ENCODE measurements around the gene PRKCB. TPM values are rescaled to one million over a fixed set of nuclear protein-coding genes. Genes with fewer than 3 reads are reported as not detected.

The PRKCB gene
- total and polyA plus RNA-seq, 2 experiments from 2014 or later: 0.70 to 0.92 TPM

- H3K4me1 ChIP-seq (ENCODE audit: insufficient read depth): no peaks in the 10 kb centered on the region
- no peak for DNase-seq (ENCODE audit: low spot score)
- TF ChIP-seq CTCF (IDR thresholded peaks at IDR 0.05; ENCODE audit: poor library complexity) (no peak), EZH2 (IDR thresholded peaks at IDR 0.05; ENCODE audit: borderline replicate concordance) (no peak), EZH2phosphoT487 (IDR thresholded peaks at IDR 0.05; ENCODE audit: low read depth, severe bottlenecking, unreplicated experiment) (no peak)
- H3K27me3 ChIP-seq: peaks cover 3% of the 10 kb centered on the region
- H3K9me3 ChIP-seq (ENCODE audit: low read depth): no peaks in the 10 kb centered on the region
- H3K27ac ChIP-seq: no peak overlapping the region
- no peaks in the 10 kb centered on the region for H3K9me2 ChIP-seq (replicated peaks; ENCODE audit: insufficient read depth)
- H2AFZ ChIP-seq: no peak overlapping the region
- H3K36me3 ChIP-seq (replicated peaks; ENCODE audit: insufficient read depth, low read depth): no peaks in the 10 kb centered on the region
- no peak overlapping the region for H3K4me3 ChIP-seq
- H3K4me2 ChIP-seq: no peak overlapping the region
- no peaks in the 10 kb centered on the region for H4K20me1 ChIP-seq (ENCODE audit: insufficient read depth, poor library complexity, severe bottlenecking)
- 89% methylated on average over 2 of the region's 2 CpGs for WGBS (ENCODE audit: low lambda C conversion rate, missing lambda C conversion rate)
- no peaks in the 10 kb centered on the region for H3K79me2 ChIP-seq
These were observed 208.7 kb downstream of the PRKCB start for GRCh38 chr16:24044467-24044866.

GRCh38 chr16:24045641-24046040, 209.9 kb downstream of the PRKCB start:
- Histone ChIP-seq H3K27ac (no peak overlapping the region), H3K4me1 (ENCODE audit: insufficient read depth) (no peaks in the 10 kb centered on the region), H3K27me3 (peaks cover 9% of the 10 kb centered on the region), H2AFZ (no peak overlapping the region), H3K9me3 (ENCODE audit: low read depth) (no peaks in the 10 kb centered on the region), H3K79me2 (no peaks in the 10 kb centered on the region), H3K4me3 (no peak overlapping the region), H3K36me3 (replicated peaks; ENCODE audit: insufficient read depth, low read depth) (no peaks in the 10 kb centered on the region), H4K20me1 (ENCODE audit: insufficient read depth, poor library complexity, severe bottlenecking) (no peaks in the 10 kb centered on the region), H3K4me2 (no peak overlapping the region), H3K9me2 (replicated peaks; ENCODE audit: insufficient read depth) (no peaks in the 10 kb centered on the region)
- peak; percentile 25 for DNase-seq (ENCODE audit: low spot score)
- 9% methylated on average over 12 of the region's 12 CpGs for WGBS (ENCODE audit: low lambda C conversion rate, missing lambda C conversion rate)
- TF ChIP-seq EZH2 (IDR thresholded peaks at IDR 0.05; ENCODE audit: borderline replicate concordance) (no peak), CTCF (IDR thresholded peaks at IDR 0.05; ENCODE audit: poor library complexity) (peak; percentile 56)

GRCh38 chr16:24046442-24046841, 210.7 kb downstream of the PRKCB start:
- Histone ChIP-seq H3K4me2 (no peak overlapping the region), H4K20me1 (ENCODE audit: insufficient read depth, poor library complexity, severe bottlenecking) (no peaks in the 10 kb centered on the region), H3K36me3 (replicated peaks; ENCODE audit: insufficient read depth, low read depth) (no peaks in the 10 kb centered on the region), H2AFZ (no peak overlapping the region), H3K9me3 (ENCODE audit: low read depth) (no peaks in the 10 kb centered on the region), H3K79me2 (no peaks in the 10 kb centered on the region), H3K4me3 (no peak overlapping the region), H3K27ac (no peak overlapping the region), H3K4me1 (ENCODE audit: insufficient read depth) (no peaks in the 10 kb centered on the region), H3K27me3 (peaks cover 16% of the 10 kb centered on the region), H3K9me2 (replicated peaks; ENCODE audit: insufficient read depth) (no peaks in the 10 kb centered on the region)
- 64% methylated on average over 4 of the region's 4 CpGs for WGBS (ENCODE audit: low lambda C conversion rate, missing lambda C conversion rate)
- TF ChIP-seq CTCF (IDR thresholded peaks at IDR 0.05; ENCODE audit: poor library complexity) (no peak), EZH2 (IDR thresholded peaks at IDR 0.05; ENCODE audit: borderline replicate concordance) (no peak)
- DNase-seq (ENCODE audit: low spot score): no peak

- H3K4me2 ChIP-seq: no peak overlapping the region
These were observed 213.3 kb downstream of the PRKCB start for GRCh38 chr16:24049113-24049512.

More at GRCh38 chr16:24049113-24049512, 213.3 kb downstream of the PRKCB start:
- no peak overlapping the region for H3K27ac ChIP-seq
- 95% methylated on average over 5 of the region's 5 CpGs for WGBS (ENCODE audit: low lambda C conversion rate, missing lambda C conversion rate)
- DNase-seq (ENCODE audit: low spot score): no peak
- H3K9me2 ChIP-seq (replicated peaks; ENCODE audit: insufficient read depth): no peaks in the 10 kb centered on the region
- H4K20me1 ChIP-seq (ENCODE audit: insufficient read depth, poor library complexity, severe bottlenecking): no peaks in the 10 kb centered on the region
- TF ChIP-seq EZH2 (IDR thresholded peaks at IDR 0.05; ENCODE audit: borderline replicate concordance) (no peak), CTCF (IDR thresholded peaks at IDR 0.05; ENCODE audit: poor library complexity) (no peak), EZH2phosphoT487 (IDR thresholded peaks at IDR 0.05; ENCODE audit: low read depth, severe bottlenecking, unreplicated experiment) (no peak)
- no peak overlapping the region for H3K4me3 ChIP-seq
- no peak overlapping the region for H2AFZ ChIP-seq
- H3K4me1 ChIP-seq (ENCODE audit: insufficient read depth): no peaks in the 10 kb centered on the region
- no peaks in the 10 kb centered on the region for H3K9me3 ChIP-seq (ENCODE audit: low read depth)
- H3K27me3 ChIP-seq: peaks cover 23% of the 10 kb centered on the region
- H3K79me2 ChIP-seq: no peaks in the 10 kb centered on the region
- H3K36me3 ChIP-seq (replicated peaks; ENCODE audit: insufficient read depth, low read depth): no peaks in the 10 kb centered on the region
